Body of pancreas (tissue), 4 donors: ENCODE data around the gene SEMA6B. TPM values are rescaled to one million over a fixed set of nuclear protein-coding genes. Genes with fewer than 3 reads are reported as not detected.
"Not testable (repeated sequence)": the region's sequence is repeated elsewhere in the genome, so short reads cannot be mapped to it uniquely, and the experiment has no call there.

Experiments
- ATAC-seq: fragments of 150-250 bp; one replicate; pipeline ENCODE4 v1.9.1; 2016
- DNase-seq, 4 donors: peaks; one replicate each; pipeline ENCODE4 v3.0.0-alpha.2; 2019
- H3K27ac ChIP-seq, 4 donors: fragments of 200-600 bp; sonication (generic); 1 replicate in 3 of 4; 2 replicates in 1 of 4; pipeline versions ENCODE4 v1.5.1 to v1.6.1; 2016 to 2019; ENCODE audit warnings: mild to moderate bottlenecking in 1 of 4, mixed read lengths in 1 of 4, moderate library complexity in 1 of 4
- H3K27me3 ChIP-seq, 2 donors: fragments of 200-600 bp; sonication (generic); one replicate each; pipeline ENCODE4 v1.6.0; 2016; ENCODE audit warnings: mild to moderate bottlenecking in 1 of 2
- H3K36me3 ChIP-seq, 2 donors: fragments of 200-600 bp; sonication (generic); replicated peaks in 1 of 2; 2 replicates each; pipeline ENCODE4 v1.5.1; 2016; ENCODE audit warnings: low read depth in 2 of 2; ENCODE audit not compliant: insufficient read depth in 1 of 2
- H3K4me1 ChIP-seq: fragments of 200-600 bp; sonication (generic); one replicate; pipeline ENCODE4 v1.6.0; 2016
- H3K4me3 ChIP-seq, 2 donors: fragments of 200-600 bp; sonication (generic); 1 replicate in 1 of 2; 2 replicates in 1 of 2; pipeline ENCODE4 v1.5.1; 2016 to 2019
- H3K9me3 ChIP-seq, 3 donors: fragments of 200-600 bp; sonication (generic); 1 replicate in 2 of 3; 2 replicates in 1 of 3; pipeline ENCODE4 v1.5.1; 2016
- POLR2A ChIP-seq, 3 donors: fragments of 450-650 bp; IDR thresholded peaks; one replicate each; pipeline ENCODE4 v1.6.1; 2016; ENCODE audit warnings: antibody characterized with exemption in 3 of 3, mild to moderate bottlenecking in 2 of 3
- WGBS, 2 donors: methylation state at CpG; one replicate each; pipeline ENCODE4 v1.1.5; 2017; 5-methylcytosine and 5-hydroxymethylcytosine counted together
- intact Hi-C: fragments of 100-400 bp; cut with DNase I; formaldehyde crosslinking; loops from one replicate; pipeline ENCODE4 v1.15.1; 2023
- total RNA-seq, 2 donors: library from RNA; depleted of rRNA; stranded (reverse); fragments of >200 nt; gene quantifications; one replicate each; pipeline ENCODE4 v1.1.0, GENCODE V29; 2016
- TF ChIP-seq, protein P1 (sequence below), 7 experiments: fragments of 450-650 bp in 4 of 7; fragments of 200-600 bp in 3 of 7; sonication (generic) in 3 of 7; IDR thresholded peaks; one replicate each; pipeline ENCODE4 v1.5.1; 2016 to 2019; ENCODE audit warnings: antibody characterized with exemption in 7 of 7

The SEMA6B gene
- total RNA-seq, 2 donors from 2014 or later, result 6.0 to 11.5 TPM

DNA sequence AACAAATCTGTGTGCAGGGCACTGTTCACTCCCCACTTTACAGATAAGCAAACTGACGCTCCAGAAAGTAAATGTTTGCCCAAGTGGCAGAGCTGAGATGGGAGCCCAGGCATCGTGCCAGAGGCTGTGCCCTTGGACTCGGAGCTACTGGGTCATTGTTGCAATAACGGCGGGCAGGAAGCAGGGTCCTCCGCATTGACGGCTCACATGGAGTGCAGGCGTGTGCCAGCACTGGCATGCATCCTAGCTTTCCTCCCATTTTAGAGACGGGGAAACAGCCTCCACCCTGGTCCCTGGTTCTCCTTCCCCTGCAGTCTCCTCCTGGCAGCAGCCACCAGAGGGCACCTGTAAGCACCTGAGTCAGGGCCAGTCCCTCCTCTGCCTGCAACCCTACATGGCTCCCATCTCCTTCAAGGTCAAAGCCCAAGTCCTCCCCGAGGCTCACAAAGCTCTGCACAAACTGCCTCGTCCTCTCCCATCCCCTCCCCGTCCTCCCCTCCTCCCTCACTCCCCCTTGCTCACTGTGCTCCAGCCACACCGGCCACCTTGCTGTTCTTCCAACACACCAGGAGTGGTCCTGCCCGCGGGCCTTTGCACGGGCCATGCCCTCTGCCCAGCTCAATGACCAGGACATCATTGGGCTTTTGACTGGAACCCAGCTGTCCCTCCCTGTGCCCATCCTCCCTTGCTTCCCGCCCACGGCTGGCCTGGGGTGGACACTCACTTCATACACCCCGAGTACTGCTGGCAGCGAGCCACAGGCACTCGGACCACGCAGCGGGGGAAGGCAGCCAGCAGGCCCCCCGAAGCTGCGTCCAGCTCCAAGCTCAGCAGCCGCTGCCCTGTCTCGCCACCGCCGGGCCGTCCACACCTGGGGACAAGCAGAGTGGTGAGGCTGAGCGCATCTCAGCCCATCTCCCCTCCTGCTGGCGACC is 11.9 kb downstream of the SEMA6B start:
- TF ChIP-seq POLR2A (IDR thresholded peaks at IDR 0.05), result no peak
- TF ChIP-seq, protein P1, sequence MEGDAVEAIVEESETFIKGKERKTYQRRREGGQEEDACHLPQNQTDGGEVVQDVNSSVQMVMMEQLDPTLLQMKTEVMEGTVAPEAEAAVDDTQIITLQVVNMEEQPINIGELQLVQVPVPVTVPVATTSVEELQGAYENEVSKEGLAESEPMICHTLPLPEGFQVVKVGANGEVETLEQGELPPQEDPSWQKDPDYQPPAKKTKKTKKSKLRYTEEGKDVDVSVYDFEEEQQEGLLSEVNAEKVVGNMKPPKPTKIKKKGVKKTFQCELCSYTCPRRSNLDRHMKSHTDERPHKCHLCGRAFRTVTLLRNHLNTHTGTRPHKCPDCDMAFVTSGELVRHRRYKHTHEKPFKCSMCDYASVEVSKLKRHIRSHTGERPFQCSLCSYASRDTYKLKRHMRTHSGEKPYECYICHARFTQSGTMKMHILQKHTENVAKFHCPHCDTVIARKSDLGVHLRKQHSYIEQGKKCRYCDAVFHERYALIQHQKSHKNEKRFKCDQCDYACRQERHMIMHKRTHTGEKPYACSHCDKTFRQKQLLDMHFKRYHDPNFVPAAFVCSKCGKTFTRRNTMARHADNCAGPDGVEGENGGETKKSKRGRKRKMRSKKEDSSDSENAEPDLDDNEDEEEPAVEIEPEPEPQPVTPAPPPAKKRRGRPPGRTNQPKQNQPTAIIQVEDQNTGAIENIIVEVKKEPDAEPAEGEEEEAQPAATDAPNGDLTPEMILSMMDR (IDR thresholded peaks at IDR 0.05), result peak in 5 of 7 experiments; percentile 16 to 70 (median 28)
- peaks cover 9% of the 10 kb centered on the region for H3K4me1 ChIP-seq
- DNase-seq (peak; percentile 67 to 91 (median 74)), ATAC-seq (peak; percentile 91)
- H3K36me3 ChIP-seq, result no peaks in the 10 kb centered on the region
- H3K27ac ChIP-seq, result peak overlapping the region in 1 of 4 donors; percentile 12
- no peaks in the 10 kb centered on the region for H3K9me3 ChIP-seq
- H3K27me3 ChIP-seq, result no peaks in the 10 kb centered on the region
- 34 to 48% methylated on average over 17 to 26 of the region's 32 CpGs for WGBS, 2 donors
- intact Hi-C loops, result no loop called here
- no peak overlapping the region for H3K4me3 ChIP-seq

- Histone ChIP-seq H3K27me3 (no peaks in the 10 kb centered on the region), H3K9me3 (no peaks in the 10 kb centered on the region), H3K27ac (no peak overlapping the region), H3K4me1 (peaks cover 35% of the 10 kb centered on the region), H3K36me3 (no peaks in the 10 kb centered on the region), H3K4me3 (no peak overlapping the region)
- WGBS, 2 donors, result 91 to 97% methylated on average over 49 to 58 of the region's 87 CpGs
- no peak for TF ChIP-seq POLR2A (IDR thresholded peaks at IDR 0.05)
- TF ChIP-seq, protein P1 (IDR thresholded peaks at IDR 0.05), result no peak
- intact Hi-C loops, result no loop called here
- no peak for ATAC-seq
- no peak for DNase-seq
These were observed 15.4 kb downstream of the SEMA6B start for GRCh38 chr19:4543842-4544647.

DNA sequence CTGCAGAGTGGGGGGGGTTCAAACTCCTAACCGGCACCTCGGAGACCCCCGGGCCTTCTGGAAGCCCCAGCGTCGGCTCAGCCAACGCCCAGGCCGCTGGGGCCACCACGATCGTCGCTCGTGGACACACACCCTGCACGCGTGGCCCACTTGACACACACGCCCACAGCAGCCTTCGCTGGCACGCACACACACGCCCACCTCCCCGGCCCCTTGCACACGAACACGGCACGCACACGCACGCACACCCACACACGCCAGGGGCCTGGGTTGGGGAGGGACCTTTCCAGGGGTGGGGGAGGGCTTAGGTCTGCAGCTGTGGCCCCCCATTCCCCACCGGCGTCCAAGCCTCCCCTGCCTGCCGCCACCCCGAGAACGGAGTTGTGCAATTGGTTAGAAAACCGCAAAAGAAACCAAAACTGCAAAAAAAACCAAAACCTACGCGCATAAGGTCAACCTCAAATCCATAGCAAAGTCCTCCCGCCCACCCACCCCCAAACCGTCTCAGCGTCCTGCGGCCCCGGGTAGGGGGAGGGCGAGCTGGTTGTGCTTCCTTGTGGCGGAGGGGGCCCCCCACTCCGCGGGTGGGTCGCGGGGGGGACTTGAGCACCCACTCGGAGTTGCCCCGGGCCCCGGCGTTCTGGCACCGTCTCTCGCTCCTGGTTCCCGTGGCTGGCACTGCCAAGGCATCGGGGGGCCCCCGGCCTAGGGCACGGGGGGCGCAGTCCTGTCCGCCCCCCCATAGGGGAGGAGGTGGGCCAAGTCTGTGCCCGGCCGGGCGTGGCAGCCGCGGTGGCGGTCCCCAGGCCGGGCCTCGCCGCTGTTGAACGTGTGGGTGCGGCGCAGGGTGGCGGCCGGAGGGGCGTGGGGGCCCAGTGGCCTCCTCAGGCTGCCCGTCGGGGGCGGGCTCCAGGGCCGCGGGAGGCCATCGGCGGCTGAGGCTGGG is 16.3 kb downstream of the SEMA6B start:
- intact Hi-C loops, result no loop called here
- Histone ChIP-seq H3K27me3 (no peaks in the 10 kb centered on the region), H3K36me3 (no peaks in the 10 kb centered on the region), H3K9me3 (no peaks in the 10 kb centered on the region), H3K4me3 (no peak overlapping the region), H3K4me1 (peaks cover 43% of the 10 kb centered on the region), H3K27ac (no peak overlapping the region)
- ATAC-seq, result no peak
- WGBS, 2 donors, result 85 to 94% methylated on average over 45 to 46 of the region's 77 CpGs
- no peak for DNase-seq
- TF ChIP-seq, protein P1 (IDR thresholded peaks at IDR 0.05), result no peak
- TF ChIP-seq POLR2A (IDR thresholded peaks at IDR 0.05), result no peak

- WGBS, 2 donors, result 79 to 95% methylated on average over 12 of the region's 12 CpGs
- H3K27me3 ChIP-seq, H3K9me3 ChIP-seq, ATAC-seq, H3K36me3 ChIP-seq, H3K4me3 ChIP-seq, intact Hi-C loops, DNase-seq: not testable (repeated sequence)
- peaks cover 48% of the 10 kb centered on the region for H3K4me1 ChIP-seq
- peak overlapping the region in 1 of 4 donors; percentile 82 for H3K27ac ChIP-seq
These were observed 17.7 kb downstream of the SEMA6B start for GRCh38 chr19:4541806-4542145.
